ENCODE measurements around the gene ADAT1.

The ADAT1 gene

DNA sequence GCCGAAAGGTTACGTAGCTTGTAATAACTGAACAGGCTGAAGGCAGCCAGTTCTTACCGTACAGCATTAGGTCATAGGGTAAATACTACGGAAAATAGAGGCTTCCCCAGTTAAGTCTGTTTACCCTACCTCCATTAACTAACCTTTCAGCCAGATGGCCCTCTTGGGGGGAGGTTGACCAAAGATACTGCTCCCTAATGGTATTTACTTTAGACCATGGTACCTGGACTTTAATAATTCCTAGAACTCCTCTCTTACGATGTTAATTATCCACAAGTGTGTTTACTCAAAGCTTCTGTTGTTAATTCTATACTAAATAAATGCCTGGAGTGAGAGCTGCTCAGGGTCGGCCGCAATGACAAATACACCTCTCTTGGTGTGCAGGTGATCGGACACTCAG is 9.8 kb upstream of the ADAT1 start:
- Histone ChIP-seq H3K27me3 (ENCODE audit: insufficient read depth, low read length, poor library complexity) (no peaks in the 10 kb centered on the region), H3K9ac (ENCODE audit: low read depth, low read length) (no peak overlapping the region), H4K20me1 (ENCODE audit: insufficient read depth, low read length) (no peaks in the 10 kb centered on the region), H3K4me2 (ENCODE audit: insufficient read depth, low read length) (no peak overlapping the region), H3K9me3 (ENCODE audit: insufficient read depth, low read length, severe bottlenecking) (no peaks in the 10 kb centered on the region), H3K27ac (ENCODE audit: low read length) (no peak overlapping the region), H3K4me3 (ENCODE audit: low read depth in 1 of 2, low read length in 2 of 2) (no peak overlapping the region), H3K4me1 (ENCODE audit: insufficient read depth, low read length) (peaks cover 8% of the 10 kb centered on the region; the same call in 1 of the 2 replicates), H3K79me2 (ENCODE audit: insufficient read depth, low read length) (peaks cover 3% of the 10 kb centered on the region; the same call in 1 of the 2 replicates), H2AFZ (ENCODE audit: low read depth, low read length) (no peak overlapping the region), H3K36me3 (ENCODE audit: insufficient read depth, low read length) (peaks cover 96% of the 10 kb centered on the region)
- TF ChIP-seq, protein P1, sequence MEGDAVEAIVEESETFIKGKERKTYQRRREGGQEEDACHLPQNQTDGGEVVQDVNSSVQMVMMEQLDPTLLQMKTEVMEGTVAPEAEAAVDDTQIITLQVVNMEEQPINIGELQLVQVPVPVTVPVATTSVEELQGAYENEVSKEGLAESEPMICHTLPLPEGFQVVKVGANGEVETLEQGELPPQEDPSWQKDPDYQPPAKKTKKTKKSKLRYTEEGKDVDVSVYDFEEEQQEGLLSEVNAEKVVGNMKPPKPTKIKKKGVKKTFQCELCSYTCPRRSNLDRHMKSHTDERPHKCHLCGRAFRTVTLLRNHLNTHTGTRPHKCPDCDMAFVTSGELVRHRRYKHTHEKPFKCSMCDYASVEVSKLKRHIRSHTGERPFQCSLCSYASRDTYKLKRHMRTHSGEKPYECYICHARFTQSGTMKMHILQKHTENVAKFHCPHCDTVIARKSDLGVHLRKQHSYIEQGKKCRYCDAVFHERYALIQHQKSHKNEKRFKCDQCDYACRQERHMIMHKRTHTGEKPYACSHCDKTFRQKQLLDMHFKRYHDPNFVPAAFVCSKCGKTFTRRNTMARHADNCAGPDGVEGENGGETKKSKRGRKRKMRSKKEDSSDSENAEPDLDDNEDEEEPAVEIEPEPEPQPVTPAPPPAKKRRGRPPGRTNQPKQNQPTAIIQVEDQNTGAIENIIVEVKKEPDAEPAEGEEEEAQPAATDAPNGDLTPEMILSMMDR (IDR thresholded peaks at IDR 0.05; ENCODE audit: borderline replicate concordance, extremely low read depth, low read length, poor library complexity, severe bottlenecking): no peak
- TF ChIP-seq EZH2 (IDR thresholded peaks at IDR 0.05; ENCODE audit: borderline replicate concordance, low read depth, low read length, severe bottlenecking): no peak
- ATAC-seq (ENCODE audit: insufficient read depth, low read depth) (no peak), DNase-seq (no peak)

DNA sequence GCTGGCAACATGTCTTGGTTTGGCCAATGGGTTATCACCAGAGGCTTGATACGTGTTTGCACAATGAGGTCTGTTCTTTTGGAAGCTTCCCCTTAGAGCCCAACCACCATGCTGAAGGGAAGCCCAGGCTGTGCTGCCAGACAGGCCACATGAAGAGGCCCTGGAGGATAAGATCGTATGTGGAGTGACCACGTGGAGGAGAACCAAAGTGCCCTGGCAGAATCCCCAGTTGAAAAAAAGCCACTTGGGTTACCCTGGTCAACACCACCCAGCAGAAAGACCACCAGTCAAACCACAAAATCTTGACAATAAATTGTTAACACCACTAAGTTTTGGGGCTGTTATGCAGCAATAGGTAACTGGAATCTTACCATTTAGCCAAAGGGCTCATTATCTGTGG is 7.0 kb upstream of the ADAT1 start:
- DNase-seq: no peak
- Histone ChIP-seq H3K9ac (ENCODE audit: low read depth, low read length) (no peak overlapping the region), H3K9me3 (ENCODE audit: insufficient read depth, low read length, severe bottlenecking) (no peaks in the 10 kb centered on the region), H3K4me2 (ENCODE audit: insufficient read depth, low read length) (no peak overlapping the region), H3K36me3 (ENCODE audit: insufficient read depth, low read length) (peaks cover 95% of the 10 kb centered on the region), H3K4me3 (ENCODE audit: low read depth in 1 of 2, low read length in 2 of 2) (no peak overlapping the region), H3K4me1 (ENCODE audit: insufficient read depth, low read length) (peaks cover 8% of the 10 kb centered on the region; the same call in 1 of the 2 replicates), H3K79me2 (ENCODE audit: insufficient read depth, low read length) (no peaks in the 10 kb centered on the region), H3K27ac (ENCODE audit: low read length) (no peak overlapping the region), H3K27me3 (ENCODE audit: insufficient read depth, low read length, poor library complexity) (no peaks in the 10 kb centered on the region), H4K20me1 (ENCODE audit: insufficient read depth, low read length) (no peaks in the 10 kb centered on the region), H2AFZ (ENCODE audit: low read depth, low read length) (no peak overlapping the region)
- TF ChIP-seq, protein P1 (IDR thresholded peaks at IDR 0.05; ENCODE audit: borderline replicate concordance, extremely low read depth, low read length, poor library complexity, severe bottlenecking): no peak
- no peak for TF ChIP-seq EZH2 (IDR thresholded peaks at IDR 0.05; ENCODE audit: borderline replicate concordance, low read depth, low read length, severe bottlenecking)
- no peak for ATAC-seq (ENCODE audit: insufficient read depth, low read depth)

DNA sequence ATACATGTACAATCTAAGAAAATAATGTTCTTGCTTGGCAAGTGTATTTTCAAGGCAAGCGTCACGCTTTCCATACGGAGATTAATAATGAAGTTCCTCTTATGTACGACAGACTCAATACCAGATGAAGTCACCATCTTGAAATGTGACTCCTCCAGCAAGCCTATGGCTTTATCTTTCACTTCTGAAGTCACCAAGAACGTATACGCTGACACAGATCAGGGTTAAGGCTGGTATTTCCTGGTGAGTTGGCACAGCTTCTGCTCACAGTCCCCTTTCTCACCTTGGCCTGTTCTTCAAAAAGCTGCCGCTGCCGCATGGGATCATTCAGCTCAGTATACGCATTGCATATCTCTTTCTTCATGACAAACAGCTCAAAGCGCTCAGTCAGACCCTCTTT is 6.1 kb upstream of the ADAT1 start:
- Histone ChIP-seq H3K9me3 (ENCODE audit: insufficient read depth, low read length, severe bottlenecking) (no peaks in the 10 kb centered on the region), H3K27ac (ENCODE audit: low read length) (no peak overlapping the region), H4K20me1 (ENCODE audit: insufficient read depth, low read length) (no peaks in the 10 kb centered on the region), H3K36me3 (ENCODE audit: insufficient read depth, low read length) (peaks cover 85% of the 10 kb centered on the region), H3K4me3 (ENCODE audit: low read depth in 1 of 2, low read length in 2 of 2) (no peak overlapping the region), H3K4me2 (ENCODE audit: insufficient read depth, low read length) (no peak overlapping the region), H3K9ac (ENCODE audit: low read depth, low read length) (no peak overlapping the region), H2AFZ (ENCODE audit: low read depth, low read length) (no peak overlapping the region), H3K27me3 (ENCODE audit: insufficient read depth, low read length, poor library complexity) (no peaks in the 10 kb centered on the region), H3K79me2 (ENCODE audit: insufficient read depth, low read length) (no peaks in the 10 kb centered on the region), H3K4me1 (ENCODE audit: insufficient read depth, low read length) (peaks cover 8% of the 10 kb centered on the region; the same call in 1 of the 2 replicates)
- ATAC-seq (ENCODE audit: insufficient read depth, low read depth): no peak
- TF ChIP-seq EZH2 (IDR thresholded peaks at IDR 0.05; ENCODE audit: borderline replicate concordance, low read depth, low read length, severe bottlenecking): no peak
- no peak for DNase-seq

DNA sequence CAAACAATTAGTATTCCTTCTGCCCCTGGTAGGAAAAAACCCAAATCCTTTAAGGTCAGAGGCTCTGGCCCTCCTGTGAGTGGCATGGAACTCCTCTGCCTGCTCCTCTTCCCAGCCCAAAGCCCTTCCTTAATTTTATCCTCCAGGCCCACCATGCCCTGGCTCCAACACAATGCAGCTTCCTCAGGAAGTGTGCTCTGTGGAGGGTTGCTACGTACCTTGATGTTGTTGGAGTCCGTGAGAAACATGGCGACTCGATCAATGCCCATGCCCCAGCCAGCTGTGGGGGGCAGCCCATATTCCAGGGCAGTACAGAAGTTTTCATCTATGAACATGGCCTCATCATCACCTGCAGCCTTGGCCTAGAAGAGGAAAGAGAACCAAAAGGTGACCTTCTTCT is 5.3 kb upstream of the ADAT1 start:
- Histone ChIP-seq H3K4me1 (ENCODE audit: insufficient read depth, low read length) (peaks cover 13% of the 10 kb centered on the region), H3K9me3 (ENCODE audit: insufficient read depth, low read length, severe bottlenecking) (no peaks in the 10 kb centered on the region), H3K36me3 (ENCODE audit: insufficient read depth, low read length) (peaks cover 78% of the 10 kb centered on the region), H3K4me2 (ENCODE audit: insufficient read depth, low read length) (no peak overlapping the region), H3K27ac (ENCODE audit: low read length) (no peak overlapping the region), H3K9ac (ENCODE audit: low read depth, low read length) (no peak overlapping the region), H3K27me3 (ENCODE audit: insufficient read depth, low read length, poor library complexity) (no peaks in the 10 kb centered on the region), H3K4me3 (ENCODE audit: low read depth in 1 of 2, low read length in 2 of 2) (no peak overlapping the region), H3K79me2 (ENCODE audit: insufficient read depth, low read length) (no peaks in the 10 kb centered on the region), H4K20me1 (ENCODE audit: insufficient read depth, low read length) (no peaks in the 10 kb centered on the region), H2AFZ (ENCODE audit: low read depth, low read length) (no peak overlapping the region)
- ATAC-seq (ENCODE audit: insufficient read depth, low read depth) (no peak), DNase-seq (no peak)
- no peak for TF ChIP-seq EZH2 (IDR thresholded peaks at IDR 0.05; ENCODE audit: borderline replicate concordance, low read depth, low read length, severe bottlenecking)
- TF ChIP-seq, protein P1 (IDR thresholded peaks at IDR 0.05; ENCODE audit: borderline replicate concordance, extremely low read depth, low read length, poor library complexity, severe bottlenecking): no peak

Measured in DND-41 (cell line).